Peyer's patch (tissue), 4 donors: ENCODE measurements around the gene ITGA7. TPM values are rescaled to one million over a fixed set of nuclear protein-coding genes. Genes with fewer than 3 reads are reported as not detected.
A peak's percentile ranks its signal among the peaks of the same experiment; 100 is the strongest.

ENCODE experiments used
- DNase-seq, 3 donors: peaks; one replicate each; pipeline ENCODE4 v3.0.0-alpha.2; 2017 to 2019
- H3K27ac ChIP-seq, 4 donors: fragments of 200-600 bp; sonication (generic); one replicate each; pipeline ENCODE4 v1.5.1; 2016 to 2019
- H3K27me3 ChIP-seq, 2 donors: fragments of 200-600 bp; sonication (generic); one replicate each; pipeline ENCODE4 v1.5.1; 2019
- H3K36me3 ChIP-seq, 3 donors: fragments of 200-600 bp; sonication (generic); one replicate each; pipeline ENCODE4 v1.5.1; 2016 to 2019
- H3K4me1 ChIP-seq, 4 donors: fragments of 200-600 bp; sonication (generic); one replicate each; pipeline ENCODE4 v1.5.1; 2016 to 2019
- H3K4me3 ChIP-seq, 4 donors: fragments of 200-600 bp; sonication (generic); 1 replicate in 3 of 4; 2 replicates in 1 of 4; pipeline ENCODE4 v1.5.1; 2016 to 2019; ENCODE audit warnings: mild to moderate bottlenecking in 1 of 4
- H3K9me3 ChIP-seq, 4 donors: fragments of 200-600 bp; sonication (generic); one replicate each; pipeline ENCODE4 v1.5.1; 2016 to 2019; ENCODE audit warnings: mild to moderate bottlenecking in 1 of 4
- POLR2A ChIP-seq, 2 donors: fragments of 450-650 bp; IDR thresholded peaks; one replicate each; pipeline ENCODE4 v1.5.1; 2017; ENCODE audit warnings: antibody characterized with exemption in 2 of 2, mild to moderate bottlenecking in 2 of 2, moderate library complexity in 2 of 2
- total RNA-seq, 4 donors: library from RNA; depleted of rRNA; stranded (reverse); fragments of >200 nt; gene quantifications; one replicate each; pipeline ENCODE4 v1.1.0, GENCODE V29; 2016
- TF ChIP-seq, protein P1 (sequence below), 6 experiments: fragments of 450-650 bp in 4 of 6; fragments of 200-600 bp in 2 of 6; sonication (generic) in 1 of 6; IDR thresholded peaks; one replicate each; pipeline ENCODE4 v1.5.1; 2017 to 2019; ENCODE audit warnings: antibody characterized with exemption in 6 of 6, mild to moderate bottlenecking in 3 of 6, moderate library complexity in 1 of 6

ITGA7 gene
- total RNA-seq, 4 donors from 2014 or later, result 13.1 to 29.0 (median 27.0) TPM

DNA sequence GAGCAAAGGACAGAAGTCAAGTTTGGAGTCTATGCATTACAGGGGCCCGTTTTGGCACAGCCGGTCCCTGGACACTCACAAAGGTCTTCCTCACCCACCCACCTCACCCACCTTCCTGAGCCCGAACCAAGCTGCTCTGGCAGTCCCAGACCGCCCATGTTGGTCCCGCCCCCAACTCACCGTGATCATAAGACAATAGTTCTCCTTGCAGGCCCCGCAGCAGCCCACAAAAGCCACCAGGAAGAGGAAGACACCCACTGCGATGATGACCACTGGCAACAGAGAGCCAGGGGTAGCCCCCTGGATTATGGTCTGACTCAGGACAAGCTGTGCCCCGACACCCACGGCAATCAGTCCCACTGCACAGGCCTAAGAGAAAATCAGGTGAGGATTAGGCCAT, 19.3 kb upstream of the ITGA7 start:
- DNase-seq, result peak in 1 of 3 donors; percentile 50

DNA sequence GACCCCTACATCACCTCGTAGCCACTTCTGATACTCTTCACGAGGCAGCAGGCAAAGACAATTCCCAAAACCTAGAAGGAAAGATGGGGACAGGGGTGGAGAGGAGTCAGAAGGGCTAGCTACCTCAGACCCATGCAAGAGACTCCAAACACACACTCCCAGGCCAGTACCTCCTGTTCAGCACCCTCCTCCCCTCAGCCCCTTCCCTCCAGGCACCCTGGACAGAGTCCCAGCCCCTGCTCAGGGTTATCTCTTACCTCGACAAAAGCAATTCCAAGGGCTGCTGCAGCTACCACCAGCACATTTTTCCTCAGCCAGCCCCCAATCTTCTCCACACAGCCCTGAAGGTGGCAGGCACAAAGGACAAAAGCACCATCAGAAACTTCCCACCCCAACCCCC, 17.9 kb upstream of the ITGA7 start:
- peaks cover 3 to 67% (median 20%) of the 10 kb centered on the region in 4 donors for H3K4me1 ChIP-seq
- no peak overlapping the region for H3K4me3 ChIP-seq
- no peak for TF ChIP-seq POLR2A (IDR thresholded peaks at IDR 0.05)
- TF ChIP-seq, protein P1, sequence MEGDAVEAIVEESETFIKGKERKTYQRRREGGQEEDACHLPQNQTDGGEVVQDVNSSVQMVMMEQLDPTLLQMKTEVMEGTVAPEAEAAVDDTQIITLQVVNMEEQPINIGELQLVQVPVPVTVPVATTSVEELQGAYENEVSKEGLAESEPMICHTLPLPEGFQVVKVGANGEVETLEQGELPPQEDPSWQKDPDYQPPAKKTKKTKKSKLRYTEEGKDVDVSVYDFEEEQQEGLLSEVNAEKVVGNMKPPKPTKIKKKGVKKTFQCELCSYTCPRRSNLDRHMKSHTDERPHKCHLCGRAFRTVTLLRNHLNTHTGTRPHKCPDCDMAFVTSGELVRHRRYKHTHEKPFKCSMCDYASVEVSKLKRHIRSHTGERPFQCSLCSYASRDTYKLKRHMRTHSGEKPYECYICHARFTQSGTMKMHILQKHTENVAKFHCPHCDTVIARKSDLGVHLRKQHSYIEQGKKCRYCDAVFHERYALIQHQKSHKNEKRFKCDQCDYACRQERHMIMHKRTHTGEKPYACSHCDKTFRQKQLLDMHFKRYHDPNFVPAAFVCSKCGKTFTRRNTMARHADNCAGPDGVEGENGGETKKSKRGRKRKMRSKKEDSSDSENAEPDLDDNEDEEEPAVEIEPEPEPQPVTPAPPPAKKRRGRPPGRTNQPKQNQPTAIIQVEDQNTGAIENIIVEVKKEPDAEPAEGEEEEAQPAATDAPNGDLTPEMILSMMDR (IDR thresholded peaks at IDR 0.05), result no peak
- no peak for DNase-seq
- H3K9me3 ChIP-seq, result no peaks in the 10 kb centered on the region
- H3K27me3 ChIP-seq, result no peaks in the 10 kb centered on the region
- no peak overlapping the region for H3K27ac ChIP-seq
- H3K36me3 ChIP-seq, result peaks cover 0 to 38% (median 0%) of the 10 kb centered on the region in 3 donors

More for the DNA sequence above, 19.3 kb upstream of the ITGA7 start:
- Histone ChIP-seq H3K36me3 (peaks cover 0 to 38% (median 0%) of the 10 kb centered on the region in 3 donors), H3K9me3 (no peaks in the 10 kb centered on the region), H3K4me1 (peaks cover 3 to 61% (median 18%) of the 10 kb centered on the region in 4 donors), H3K27me3 (no peaks in the 10 kb centered on the region), H3K27ac (peak overlapping the region; percentile 94 to 99 (median 98)), H3K4me3 (peak overlapping the region in 3 of 4 donors; percentile 89 to 95 (median 93))
- TF ChIP-seq POLR2A (IDR thresholded peaks at IDR 0.05), result no peak
- TF ChIP-seq, protein P1 (IDR thresholded peaks at IDR 0.05), result no peak

DNA sequence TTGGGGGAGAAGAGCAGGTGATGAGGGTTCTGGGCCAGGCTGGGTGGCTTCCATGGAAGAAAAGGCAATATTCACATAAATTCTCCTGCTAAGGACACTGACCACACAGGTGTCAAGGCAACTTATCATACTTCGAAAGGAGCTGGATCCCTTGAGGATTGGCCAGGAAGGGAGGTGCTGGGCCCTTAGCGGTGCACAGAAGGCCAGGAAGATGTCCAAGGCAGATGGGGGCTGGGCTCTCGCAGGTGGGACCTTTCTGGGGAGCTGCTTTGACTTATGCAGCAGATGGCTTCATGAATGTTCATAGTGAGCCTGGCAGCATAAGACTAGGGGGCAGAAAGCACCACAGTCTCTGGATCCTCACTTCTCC, 17.2 kb upstream of the ITGA7 start:
- peaks cover 4 to 66% (median 16%) of the 10 kb centered on the region in 4 donors for H3K4me1 ChIP-seq
- peak overlapping the region in 3 of 4 donors; percentile 7 to 48 (median 13) for H3K27ac ChIP-seq
- peaks cover 0 to 38% (median 0%) of the 10 kb centered on the region in 3 donors for H3K36me3 ChIP-seq
- TF ChIP-seq POLR2A (IDR thresholded peaks at IDR 0.05), result no peak
- TF ChIP-seq, protein P1 (IDR thresholded peaks at IDR 0.05), result peak in 1 of 6 experiments; percentile 1
- no peaks in the 10 kb centered on the region for H3K9me3 ChIP-seq
- no peak for DNase-seq
- H3K4me3 ChIP-seq, result no peak overlapping the region
- H3K27me3 ChIP-seq, result no peaks in the 10 kb centered on the region

DNA sequence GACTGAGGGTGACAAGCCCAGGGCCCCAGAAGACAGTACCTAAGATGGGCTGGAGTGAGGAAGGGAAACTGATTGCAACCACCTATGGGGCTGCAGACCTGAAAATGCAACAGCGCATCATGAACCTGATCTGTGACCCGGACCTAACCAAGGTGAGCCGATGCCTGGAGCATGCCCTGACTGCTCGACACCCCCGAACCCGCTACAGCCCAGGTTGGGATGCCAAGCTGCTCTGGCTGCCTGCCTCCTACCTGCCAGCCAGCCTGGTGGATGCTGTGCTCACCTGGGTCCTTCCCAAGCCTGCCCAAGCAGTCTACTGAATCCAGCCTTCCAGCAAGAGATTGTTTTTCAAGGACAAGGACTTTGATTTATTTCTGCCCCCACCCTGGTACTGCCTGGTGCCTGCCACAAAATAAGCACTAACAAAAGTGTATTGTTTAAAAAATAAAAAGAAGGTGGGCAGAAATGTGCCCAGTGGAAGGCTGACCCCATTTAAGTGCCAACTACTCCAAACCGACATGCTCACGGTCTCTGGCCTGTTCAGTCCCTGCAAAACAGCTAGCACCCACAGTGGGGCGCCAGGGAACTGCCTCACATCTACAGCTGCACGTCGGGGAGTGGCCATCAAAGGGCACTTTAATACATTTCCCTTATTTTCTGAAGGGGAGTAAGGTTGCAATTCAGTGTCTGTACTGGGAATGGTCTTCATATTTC, 16.7 kb upstream of the ITGA7 start:
- no peaks in the 10 kb centered on the region for H3K9me3 ChIP-seq
- H3K36me3 ChIP-seq, result peaks cover 0 to 38% (median 0%) of the 10 kb centered on the region in 3 donors
- H3K4me1 ChIP-seq, result peaks cover 9 to 71% (median 18%) of the 10 kb centered on the region in 4 donors
- no peak for TF ChIP-seq POLR2A (IDR thresholded peaks at IDR 0.05)
- TF ChIP-seq, protein P1 (IDR thresholded peaks at IDR 0.05), result peak; percentile 37 to 81 (median 68)
- peak overlapping the region in 3 of 4 donors; percentile 7 to 48 (median 13) for H3K27ac ChIP-seq
- DNase-seq, result peak; percentile 80 to 91 (median 85)
- H3K27me3 ChIP-seq, result no peaks in the 10 kb centered on the region
- H3K4me3 ChIP-seq, result no peak overlapping the region

DNA sequence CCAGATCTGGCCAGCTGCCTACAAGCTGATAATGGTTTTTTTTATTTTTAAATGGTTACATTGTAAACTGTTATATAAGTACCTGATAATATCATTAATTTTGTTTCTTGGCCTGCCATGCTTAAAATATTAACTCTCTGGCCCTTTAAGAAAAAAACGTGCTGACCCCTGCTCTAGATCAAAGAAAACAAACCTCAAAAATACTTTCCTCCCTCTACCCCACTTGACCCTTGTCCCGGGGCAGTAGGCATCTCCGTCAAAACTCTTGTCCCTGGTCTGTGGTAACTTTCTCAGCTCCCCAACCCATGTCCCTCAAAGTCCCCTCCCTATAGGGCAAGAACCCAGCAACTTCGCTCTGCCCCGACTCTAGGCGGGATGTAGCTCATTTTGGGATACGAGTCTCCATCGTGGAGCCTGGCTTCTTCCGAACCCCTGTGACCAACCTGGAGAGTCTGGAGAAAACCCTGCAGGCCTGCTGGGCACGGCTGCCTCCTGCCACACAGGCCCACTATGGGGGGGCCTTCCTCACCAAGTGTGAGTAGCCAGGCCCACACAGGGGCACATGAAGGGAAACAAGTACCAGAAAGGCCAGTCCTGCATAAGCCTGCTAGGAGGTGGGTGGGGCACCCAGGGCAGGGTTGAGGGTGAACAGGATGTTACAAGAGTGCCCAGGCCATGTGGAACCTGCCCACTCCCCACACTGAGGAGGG, 16.0 kb upstream of the ITGA7 start:
- no peak overlapping the region for H3K4me3 ChIP-seq
- peak overlapping the region in 1 of 4 donors; percentile 48 for H3K27ac ChIP-seq
- peaks cover 0 to 38% (median 0%) of the 10 kb centered on the region in 3 donors for H3K36me3 ChIP-seq
- TF ChIP-seq, protein P1 (IDR thresholded peaks at IDR 0.05), result no peak
- no peak for TF ChIP-seq POLR2A (IDR thresholded peaks at IDR 0.05)
- no peak for DNase-seq
- H3K27me3 ChIP-seq, result no peaks in the 10 kb centered on the region
- peaks cover 10 to 79% (median 18%) of the 10 kb centered on the region in 4 donors for H3K4me1 ChIP-seq
- H3K9me3 ChIP-seq, result no peaks in the 10 kb centered on the region
